ENCODE data around the gene CAPZA3.
"Not testable (repeated sequence)": the region's sequence is repeated elsewhere in the genome, so short reads cannot be mapped to it uniquely, and the experiment has no call there.

The CAPZA3 gene

GRCh38 chr12:18752280-18752920 lies 14.5 kb downstream of the CAPZA3 start:
- TF ChIP-seq CTCF (conservative IDR thresholded peaks at IDR 0.05; ENCODE audit: control insufficient read depth, insufficient read depth, low read depth, low read length) = no peak
- DNase-seq (ENCODE audit: low read depth) = peak; percentile 98
- H3K4me3 ChIP-seq (ENCODE audit: control insufficient read depth, low read depth, low read length) = no peak overlapping the region

GRCh38 chr12:18752947-18753346 lies 15.0 kb downstream of the CAPZA3 start:
- no peak for TF ChIP-seq CTCF (conservative IDR thresholded peaks at IDR 0.05; ENCODE audit: control insufficient read depth, insufficient read depth, low read depth, low read length)
- no peak overlapping the region for H3K4me3 ChIP-seq (ENCODE audit: control insufficient read depth, low read depth, low read length)
- no peak for DNase-seq (ENCODE audit: low read depth)

- DNase-seq (ENCODE audit: low read depth) = peak; percentile 36
- no peak for TF ChIP-seq CTCF (conservative IDR thresholded peaks at IDR 0.05; ENCODE audit: control insufficient read depth, insufficient read depth, low read depth, low read length)
- no peak overlapping the region for H3K4me3 ChIP-seq (ENCODE audit: control insufficient read depth, low read depth, low read length)
Observed at GRCh38 chr12:18753481-18754123, 15.7 kb downstream of the CAPZA3 start.

GRCh38 chr12:18754124-18754707 lies 16.3 kb downstream of the CAPZA3 start:
- DNase-seq (ENCODE audit: low read depth) = no peak
- H3K4me3 ChIP-seq (ENCODE audit: control insufficient read depth, low read depth, low read length) = no peak overlapping the region
- TF ChIP-seq CTCF (conservative IDR thresholded peaks at IDR 0.05; ENCODE audit: control insufficient read depth, insufficient read depth, low read depth, low read length) = no peak

GRCh38 chr12:18755341-18755740 lies 17.4 kb downstream of the CAPZA3 start:
- DNase-seq (ENCODE audit: low read depth) = no peak
- H3K4me3 ChIP-seq (ENCODE audit: control insufficient read depth, low read depth, low read length) = no peak overlapping the region
- no peak for TF ChIP-seq CTCF (conservative IDR thresholded peaks at IDR 0.05; ENCODE audit: control insufficient read depth, insufficient read depth, low read depth, low read length)

GRCh38 chr12:18766479-18766878 lies 28.6 kb downstream of the CAPZA3 start:
- not testable (repeated sequence) for DNase-seq (ENCODE audit: low read depth); H3K4me3 ChIP-seq (ENCODE audit: control insufficient read depth, low read depth, low read length)

GRCh38 chr12:18782827-18783226 lies 44.9 kb downstream of the CAPZA3 start:
- H3K4me3 ChIP-seq (ENCODE audit: control insufficient read depth, low read depth, low read length) = no peak overlapping the region
- peak; percentile 10 for DNase-seq (ENCODE audit: low read depth)
- no peak for TF ChIP-seq CTCF (conservative IDR thresholded peaks at IDR 0.05; ENCODE audit: control insufficient read depth, insufficient read depth, low read depth, low read length)

GRCh38 chr12:18785465-18785864 lies 47.5 kb downstream of the CAPZA3 start:
- H3K4me3 ChIP-seq (ENCODE audit: control insufficient read depth, low read depth, low read length); DNase-seq (ENCODE audit: low read depth): not testable (repeated sequence)
